K562 (cell line): ENCODE results near the gene DET1. TPM values are rescaled to one million over a fixed set of nuclear protein-coding genes. Genes with fewer than 3 reads are reported as not detected.

Source experiments
- ATAC-seq: fragments of 200-7000 bp; cut with Tn5 transposase; 3 replicates; pipeline ENCODE4 v1.9.1; 2020; ENCODE audit warnings: moderate library complexity
- BruUV-seq: library from RNA; stranded (reverse); fragments of 400-500 nt; replicated peaks from 2 replicates; lab custom pipeline; 2021; lab: Mats Ljungman, UMichigan
- CTCF ChIA-PET: fragments of 300-600 bp; formaldehyde crosslinking; extraction: SDS; loops from one replicate; lab custom pipeline; 2021; ENCODE audit warnings: low intra/inter-chr PET ratio; lab: Yijun Ruan, JAX
- POLR2A ChIA-PET: fragments of 300-600, 350-650 bp; sonication (Branson Sonifier 250); formaldehyde crosslinking; extraction: SDS; loops from one replicate; lab custom pipeline; 2021; ENCODE audit warnings: antibody characterized with exemption, inconsistent platforms; lab: Yijun Ruan, JAX
- DNase-seq, 4 experiments: peaks; one replicate each; pipeline versions ENCODE4 v3.0.0 to v3.0.0-alpha.2; 2011 to 2018; ENCODE audit warnings: low spot score in 3 of 4, mixed read lengths in 3 of 4; ENCODE audit errors: extremely low read depth in 1 of 4
- FAIRE-seq: peaks from 2 replicates; lab custom pipeline; 2011; peaks lifted over from hg19 to GRCh38; lab: Jason Lieb, UNC
- H2AFZ ChIP-seq: 2 replicates; pipeline ENCODE4 v1.6.0; 2011; ENCODE audit warnings: low read depth, low read length, control low read depth, inconsistent platforms
- H3K27ac ChIP-seq: fragments of 200-600 bp; 3 replicates; pipeline ENCODE4 v1.8.0; 2011; ENCODE audit warnings: low read depth, mild to moderate bottlenecking, control low read depth, inconsistent platforms, low read length, moderate library complexity, mixed read lengths; ENCODE audit errors: extremely low read depth
- H3K27me3 ChIP-seq, 2 experiments: fragments of 300-600 bp in 1 of 2; 2 replicates in 1 of 2; 3 replicates in 1 of 2; pipeline versions ENCODE4 v1.6.0 to v1.8.0; 2011; ENCODE audit warnings: inconsistent platforms in 2 of 2, low read length in 2 of 2, mild to moderate bottlenecking in 1 of 2, mixed read lengths in 1 of 2, moderate library complexity in 1 of 2; ENCODE audit not compliant: control insufficient read depth in 2 of 2, insufficient read depth in 2 of 2
- H3K36me3 ChIP-seq: fragments of 300-600 bp; 3 replicates; pipeline ENCODE4 v1.8.0; 2011; ENCODE audit warnings: mild to moderate bottlenecking, low read length, inconsistent platforms; ENCODE audit not compliant: control insufficient read depth, insufficient read depth
- H3K4me1 ChIP-seq, 2 experiments: fragments of 200-600 bp in 1 of 2; replicated peaks in 1 of 2; 2 replicates in 1 of 2; 3 replicates in 1 of 2; pipeline versions ENCODE4 v1.5.1 to v1.8.0; 2011; ENCODE audit warnings: inconsistent platforms in 2 of 2, low read length in 2 of 2, mild to moderate bottlenecking in 1 of 2, mixed read lengths in 1 of 2, moderate library complexity in 1 of 2; ENCODE audit not compliant: control insufficient read depth in 2 of 2, insufficient read depth in 2 of 2
- H3K4me2 ChIP-seq: 2 replicates; pipeline ENCODE4 v1.6.1; 2011; ENCODE audit warnings: low read length, control low read depth, inconsistent platforms, mixed read lengths; ENCODE audit not compliant: insufficient read depth
- H3K4me3 ChIP-seq: fragments of 200-600 bp; sonication (generic), shearing (Covaris generic); 2 replicates; pipeline ENCODE4 v1.5.1; 2016; ENCODE audit warnings: control low read depth, inconsistent platforms
- H3K79me2 ChIP-seq: fragments of 200-600 bp; 3 replicates; pipeline ENCODE4 v1.8.0; 2011; ENCODE audit warnings: low read length, inconsistent platforms; ENCODE audit not compliant: control insufficient read depth, insufficient read depth
- H3K9ac ChIP-seq, 2 experiments: 2 replicates each; pipeline versions ENCODE4 v1.6.0 to v1.6.1; 2011; ENCODE audit warnings: low read depth in 2 of 2, low read length in 2 of 2, control low read depth in 1 of 2, inconsistent platforms in 1 of 2, mild to moderate bottlenecking in 1 of 2, mixed read lengths in 1 of 2; ENCODE audit not compliant: insufficient read depth in 1 of 2
- H3K9me1 ChIP-seq: one replicate; pipeline ENCODE4 v1.6.0; 2011; ENCODE audit warnings: inconsistent platforms, mild to moderate bottlenecking, low read length, moderate library complexity; ENCODE audit not compliant: control insufficient read depth, insufficient read depth
- H3K9me3 ChIP-seq: replicated peaks from 2 replicates; pipeline ENCODE4 v1.5.1; 2011; ENCODE audit warnings: low read depth, low read length, inconsistent platforms; ENCODE audit not compliant: control insufficient read depth, insufficient read depth
- H4K20me1 ChIP-seq: replicated peaks from 2 replicates; pipeline ENCODE4 v1.6.1; 2011; ENCODE audit warnings: low read length, inconsistent platforms, mixed read lengths; ENCODE audit not compliant: control insufficient read depth, insufficient read depth
- BRCA1 ChIP-seq, 2 experiments: fragments of 450-650 bp in 1 of 2; sonication (generic) in 1 of 2; formaldehyde crosslinking in 1 of 2; IDR thresholded peaks; 2 replicates each; pipeline versions ENCODE4 v1.5.0 to v1.6.1; 2017 to 2020; ENCODE audit warnings: mild to moderate bottlenecking in 1 of 2, missing genetic modification reagents in 1 of 2
- CTCF ChIP-seq, 3 experiments: IDR thresholded peaks in 2 of 3; conservative IDR thresholded peaks in 1 of 3; 2 replicates each; pipeline ENCODE4 v1.5.1; 2011 to 2012; ENCODE audit warnings: low read length in 3 of 3, mild to moderate bottlenecking in 3 of 3, control low read depth in 2 of 3, improper control_type of control experiment in 1 of 3, inconsistent platforms in 1 of 3, low read depth in 1 of 3, mixed read lengths in 1 of 3, moderate library complexity in 1 of 3; ENCODE audit not compliant: insufficient read depth in 2 of 3
- DEAF1 ChIP-seq: fragments of 450-650 bp; formaldehyde crosslinking; IDR thresholded peaks from 2 replicates; pipeline ENCODE4 v1.4.0; 2020; ENCODE audit warnings: mild to moderate bottlenecking, moderate library complexity
- EP300 ChIP-seq: IDR thresholded peaks from 2 replicates; pipeline ENCODE4 v1.6.1; 2012; ENCODE audit warnings: low read length, improper control_type of control experiment
- FOXK2 ChIP-seq, 2 experiments: fragments of 450-650 bp; IDR thresholded peaks in 1 of 2; conservative IDR thresholded peaks in 1 of 2; 2 replicates each; pipeline ENCODE4 v1.6.1; 2016; ENCODE audit warnings: low read depth in 2 of 2, mild to moderate bottlenecking in 1 of 2
- KDM1A ChIP-seq, 2 experiments: fragments of 450-650 bp; IDR thresholded peaks; 2 replicates each; pipeline ENCODE4 v1.6.1; 2016; ENCODE audit warnings: mild to moderate bottlenecking in 2 of 2
- NFIC ChIP-seq: fragments of 450-650 bp; IDR thresholded peaks from 2 replicates; pipeline ENCODE4 v1.6.1; 2017; ENCODE audit warnings: mild to moderate bottlenecking, inconsistent platforms
- RAD21 ChIP-seq, 2 experiments: fragments of 250-450 bp in 1 of 2; fragments of 450-650 bp in 1 of 2; sonication (Bioruptor Pico) in 1 of 2; formaldehyde crosslinking in 1 of 2; IDR thresholded peaks in 1 of 2; conservative IDR thresholded peaks in 1 of 2; 2 replicates each; pipeline versions ENCODE4 v1.4.0 to v1.8.0; 2020 to 2022; ENCODE audit warnings: mild to moderate bottlenecking in 2 of 2, moderate library complexity in 1 of 2
- SMC3 ChIP-seq: conservative IDR thresholded peaks from 2 replicates; pipeline ENCODE4 v1.6.1; 2011; ENCODE audit warnings: low read depth, low read length, improper control_type of control experiment; ENCODE audit not compliant: insufficient read depth
- TOE1 ChIP-seq, 2 experiments: fragments of 450-650 bp in 1 of 2; sonication (generic) in 1 of 2; formaldehyde crosslinking in 1 of 2; IDR thresholded peaks; 2 replicates each; pipeline versions ENCODE4 v1.7.1 to v1.8.0; 2016 to 2022; ENCODE audit warnings: borderline replicate concordance in 2 of 2, mild to moderate bottlenecking in 2 of 2, antibody characterized with exemption in 1 of 2, inconsistent platforms in 1 of 2, low read depth in 1 of 2, missing genetic modification reagents in 1 of 2, moderate library complexity in 1 of 2
- USF1 ChIP-seq: sonication (generic); formaldehyde crosslinking; IDR thresholded peaks from 2 replicates; pipeline ENCODE4 v1.9.0; 2022; ENCODE audit warnings: mild to moderate bottlenecking, missing genetic modification reagents
- WGBS: fragments of 100-300 bp; shearing (Covaris generic); methylation state at CpG from one replicate; pipeline ENCODE4 v1.1.6; 2016; ENCODE audit warnings: low coverage, mixed read lengths; ENCODE audit not compliant: insufficient coverage; ENCODE audit errors: missing lambda C conversion rate; 5-methylcytosine and 5-hydroxymethylcytosine counted together
- in situ Hi-C: fragments of 300-500 bp; cut with MboI; formaldehyde crosslinking; loops from 4 replicates; pipeline ENCODE4 v1.15.0; 2018; ENCODE audit warnings: inconsistent platforms, mixed read lengths
- intact Hi-C: fragments of 100-400 bp; cut with micrococcal nuclease; formaldehyde crosslinking; loops from 2 replicates; pipeline ENCODE4 v1.14.2; 2022
- polyA plus RNA-seq, 8 experiments: library from polyadenylated mRNA; depleted of rRNA in 4 of 8; stranded (reverse) in 5 of 8; unstranded in 3 of 8; fragments of >200 nt; fragmentation: Nextera tagmentation in 2 of 8; fragmentation: Illumina TruSeq in 1 of 8; extraction: Ambion mirVana in 2 of 8; extraction: Trizol in 1 of 8; gene quantifications; 2 replicates each; pipeline versions ENCODE4 v1.2.1 to v1.2.3, GENCODE V29; 2011 to 2014; ENCODE audit warnings: inconsistent platforms in 1 of 8, missing spikeins in 1 of 8
- total RNA-seq, 7 experiments: library from RNA; depleted of rRNA in 6 of 7; stranded (reverse); fragments of >200 nt in 6 of 7; fragmentation: Illumina TruSeq in 2 of 7; extraction: Trizol in 2 of 7; gene quantifications; 2 replicates each; pipeline versions ENCODE4 v1.2.1 to v1.2.3, GENCODE V29; 2011 to 2021; ENCODE audit warnings: low replicate concordance in 1 of 7
- TF ChIP-seq, protein P1 (sequence below): sonication (generic); formaldehyde crosslinking; IDR thresholded peaks from 2 replicates; pipeline ENCODE4 v1.5.0; 2020; ENCODE audit warnings: missing genetic modification reagents
- TF ChIP-seq, protein P2 (sequence below): fragments of 200-800 bp; sonication (Bioruptor generic); IDR thresholded peaks from 2 replicates; pipeline ENCODE4 v1.6.1; 2017; ENCODE audit warnings: missing genetic modification characterization, missing compliant biosample characterization

Gene DET1
- total and polyA plus RNA-seq, 9 of the 15 experiments (the other 6 are each of a cell fraction or from before 2014, with no cell fraction given) = 4.2 to 8.1 (median 6.0) TPM

DNA sequence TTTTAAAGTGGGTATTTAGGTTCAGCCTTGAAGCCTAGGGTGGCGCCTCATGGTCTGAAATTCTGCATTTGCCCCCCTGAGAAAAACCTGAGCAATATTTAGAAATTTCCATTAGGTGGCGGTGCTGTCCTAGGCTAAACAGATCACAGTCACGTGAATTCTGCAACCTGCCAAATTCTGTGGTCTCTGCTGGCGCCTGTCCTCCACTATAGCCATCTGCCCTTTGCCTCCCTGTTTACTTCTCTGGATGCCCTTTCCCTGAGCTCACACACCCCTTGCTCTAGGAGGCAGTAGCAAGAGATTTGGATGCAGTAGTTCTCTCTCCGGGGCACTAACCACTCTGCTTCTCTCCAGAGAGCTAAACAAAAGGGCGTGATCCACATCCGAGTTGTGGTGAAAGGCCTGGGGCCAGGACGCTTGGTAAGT is 69.8 kb downstream of the DET1 start:
- FAIRE-seq (peak; percentile 87), DNase-seq (peak; percentile 59 to 68 (median 64)), ATAC-seq (peak; percentile 89)
- H3K9ac ChIP-seq = no peak overlapping the region
- intact Hi-C loops = loop anchor here (1.0 to 2.0 kb wide), 3 partner anchors 138 to 358 kb away; no protein-coding TSS in a partner anchor
- WGBS = 54% methylated on average over 8 of the region's 8 CpGs
- CTCF ChIA-PET = interaction anchor here (0.7 to 2.9 kb wide), 4 partner anchors 138 to 358 kb away, joined by 3 to 34 read pairs (median 4); partner anchors contain the start of gene ISG20
- POLR2A ChIA-PET = no interaction called here
- H3K27ac ChIP-seq = no peak overlapping the region
- no TSS peak for BruUV-seq
- no peaks in the 10 kb centered on the region for H3K9me3 ChIP-seq
- H3K4me1 ChIP-seq = no peaks in the 10 kb centered on the region
- no peak overlapping the region for H3K4me2 ChIP-seq
- peaks cover 56% of the 10 kb centered on the region for H3K36me3 ChIP-seq
- no peaks in the 10 kb centered on the region for H4K20me1 ChIP-seq
- no peak overlapping the region for H2AFZ ChIP-seq
- H3K79me2 ChIP-seq = no peaks in the 10 kb centered on the region
- no peaks in the 10 kb centered on the region for H3K9me1 ChIP-seq
- H3K27me3 ChIP-seq = no peaks in the 10 kb centered on the region
- H3K4me3 ChIP-seq = no peak overlapping the region
- in situ Hi-C loops = loop anchor here (5.0 to 10.0 kb wide), 2 partner anchors 141 to 348 kb away; no protein-coding TSS in a partner anchor
- TF ChIP-seq, protein P1, sequence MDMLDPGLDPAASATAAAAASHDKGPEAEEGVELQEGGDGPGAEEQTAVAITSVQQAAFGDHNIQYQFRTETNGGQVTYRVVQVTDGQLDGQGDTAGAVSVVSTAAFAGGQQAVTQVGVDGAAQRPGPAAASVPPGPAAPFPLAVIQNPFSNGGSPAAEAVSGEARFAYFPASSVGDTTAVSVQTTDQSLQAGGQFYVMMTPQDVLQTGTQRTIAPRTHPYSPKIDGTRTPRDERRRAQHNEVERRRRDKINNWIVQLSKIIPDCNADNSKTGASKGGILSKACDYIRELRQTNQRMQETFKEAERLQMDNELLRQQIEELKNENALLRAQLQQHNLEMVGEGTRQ (CRISPR knock-in tag) = peak; percentile 66
- TF ChIP-seq, protein P2, sequence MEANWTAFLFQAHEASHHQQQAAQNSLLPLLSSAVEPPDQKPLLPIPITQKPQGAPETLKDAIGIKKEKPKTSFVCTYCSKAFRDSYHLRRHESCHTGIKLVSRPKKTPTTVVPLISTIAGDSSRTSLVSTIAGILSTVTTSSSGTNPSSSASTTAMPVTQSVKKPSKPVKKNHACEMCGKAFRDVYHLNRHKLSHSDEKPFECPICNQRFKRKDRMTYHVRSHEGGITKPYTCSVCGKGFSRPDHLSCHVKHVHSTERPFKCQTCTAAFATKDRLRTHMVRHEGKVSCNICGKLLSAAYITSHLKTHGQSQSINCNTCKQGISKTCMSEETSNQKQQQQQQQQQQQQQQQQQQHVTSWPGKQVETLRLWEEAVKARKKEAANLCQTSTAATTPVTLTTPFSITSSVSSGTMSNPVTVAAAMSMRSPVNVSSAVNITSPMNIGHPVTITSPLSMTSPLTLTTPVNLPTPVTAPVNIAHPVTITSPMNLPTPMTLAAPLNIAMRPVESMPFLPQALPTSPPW (CRISPR knock-in tag) = peak; percentile 40; the same call in 1 of the 2 replicates
- TF ChIP-seq RAD21 (CRISPR knock-in tag; conservative IDR thresholded peaks at IDR 0.05 in 1 of 2, IDR thresholded peaks at IDR 0.05 in 1 of 2) (peak; percentile 88 to 90), SMC3 (peak; percentile 81), TOE1 (IDR thresholded peaks at IDR 0.05; ENCODE audit: borderline replicate concordance) (peak; percentile 84; the same call in 1 of the 2 replicates), TOE1 (CRISPR knock-in tag; IDR thresholded peaks at IDR 0.05; ENCODE audit: borderline replicate concordance, low read depth) (no peak), NFIC (peak; percentile 63), EP300 (0 out of 2 replicates have a peak, but pooled peaks have one; percentile 20), FOXK2 (conservative IDR thresholded peaks at IDR 0.05 in 1 of 2, IDR thresholded peaks at IDR 0.05 in 1 of 2; ENCODE audit: low read depth in 2 of 2) (0 out of 4 replicates have a peak, but pooled peaks of 1 of the 2 experiments have one; percentile 37), USF1 (peak; percentile 73), BRCA1 (IDR thresholded peaks at IDR 0.05) (no peak), BRCA1 (CRISPR knock-in tag; IDR thresholded peaks at IDR 0.05) (no peak), KDM1A (IDR thresholded peaks at IDR 0.05) (no peak), CTCF (IDR thresholded peaks at IDR 0.05 in 2 of 3, conservative IDR thresholded peaks at IDR 0.05 in 1 of 3; ENCODE audit: insufficient read depth in 2 of 3, low read depth in 1 of 3, low read length in 3 of 3) (peak; percentile 76 to 85 (median 79)), DEAF1 (peak; percentile 78)
